ENCODE data around the gene GTF2F1. TPM values are rescaled to one million over a fixed set of nuclear protein-coding genes. Genes with fewer than 3 reads are reported as not detected.
"Not testable (repeated sequence)": the region's sequence is repeated elsewhere in the genome, so short reads cannot be mapped to it uniquely, and the experiment has no call there.

Gene GTF2F1
- total RNA-seq, 1 donor from 2014 or later = 39.1 TPM

DNA sequence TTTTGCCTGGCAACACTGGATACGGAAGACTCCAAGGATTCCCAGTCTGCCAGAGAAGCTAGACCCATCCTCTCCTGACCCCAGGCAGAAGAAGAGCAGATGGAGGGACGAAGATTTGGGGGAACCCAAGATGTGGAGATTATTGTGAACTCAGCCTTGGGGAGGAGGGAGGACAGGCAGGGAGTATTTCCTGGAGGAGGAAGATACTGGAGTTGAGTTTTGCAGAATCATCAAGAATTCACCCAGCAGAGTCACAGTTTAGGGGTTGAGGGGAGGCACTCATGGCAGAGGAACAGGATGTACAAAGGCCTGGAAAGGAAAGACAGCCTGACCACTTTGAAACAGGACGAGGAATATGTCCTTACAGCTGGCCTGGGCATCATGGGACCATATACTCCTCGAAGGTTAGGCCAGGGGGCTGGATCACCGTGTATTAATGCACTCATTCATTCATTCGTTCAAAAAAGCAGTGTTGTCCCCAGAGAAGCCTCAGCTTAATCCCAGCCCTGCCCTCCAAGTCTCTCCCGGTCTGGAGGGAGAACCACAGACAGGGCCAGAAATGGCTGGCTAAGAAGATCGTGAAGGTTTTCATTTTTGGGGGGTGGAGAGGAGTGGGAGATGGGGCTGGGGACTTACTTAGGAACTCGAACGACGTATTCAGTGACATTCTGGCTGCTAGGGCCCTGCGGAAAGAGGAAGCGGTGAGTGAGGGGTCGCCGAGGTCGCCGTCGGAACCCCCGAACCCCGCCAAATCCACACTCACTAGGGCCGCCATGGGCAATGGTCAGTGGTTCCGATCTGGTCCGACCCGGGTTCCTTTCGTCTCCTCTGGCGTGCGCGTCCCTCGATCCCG lies 517 bp downstream of the GTF2F1 start:
- no peak for DNase-seq (ENCODE audit: low spot score)

DNA sequence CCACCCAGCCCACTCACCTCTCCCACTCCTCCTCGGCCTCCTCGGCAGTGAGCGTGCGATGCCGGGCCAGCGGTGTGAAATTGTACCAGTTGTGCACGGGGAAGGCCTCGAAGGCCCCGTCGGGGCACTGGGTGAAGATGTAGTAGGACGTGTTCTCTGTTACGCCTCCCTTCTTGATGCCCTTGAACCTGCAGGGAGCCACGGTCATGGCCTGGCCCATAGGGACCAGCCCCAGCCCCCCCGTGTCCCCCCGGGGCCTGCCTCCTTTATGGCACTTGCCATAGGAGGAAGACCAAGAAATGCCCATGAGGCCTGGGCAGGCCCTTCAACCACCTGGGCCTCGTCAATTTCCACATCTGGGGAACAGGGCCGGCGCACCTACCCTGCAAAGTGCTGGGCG lies 5.6 kb downstream of the GTF2F1 start:
- DNase-seq (ENCODE audit: low spot score) = no peak

DNA sequence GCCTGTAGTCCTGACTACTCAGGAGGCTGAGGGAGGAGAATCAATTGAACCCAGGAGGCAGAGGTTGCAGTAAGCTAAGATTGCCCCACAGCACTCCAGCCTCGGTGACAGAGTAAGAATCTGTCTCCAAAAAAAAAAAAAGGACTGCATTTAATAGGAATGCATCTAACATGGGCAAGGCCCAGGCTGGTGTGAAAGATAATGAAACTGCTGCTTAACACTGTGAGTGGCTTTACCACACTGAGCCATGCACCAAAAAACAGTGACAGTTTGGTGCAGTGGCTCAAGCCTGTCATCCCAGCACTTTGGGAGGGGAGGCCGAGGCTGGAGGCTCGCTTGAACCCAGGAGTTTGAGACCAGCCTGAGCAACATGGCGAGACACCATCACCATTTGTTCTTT lies 8.6 kb downstream of the GTF2F1 start:
- no peak for DNase-seq (ENCODE audit: low spot score)

DNA sequence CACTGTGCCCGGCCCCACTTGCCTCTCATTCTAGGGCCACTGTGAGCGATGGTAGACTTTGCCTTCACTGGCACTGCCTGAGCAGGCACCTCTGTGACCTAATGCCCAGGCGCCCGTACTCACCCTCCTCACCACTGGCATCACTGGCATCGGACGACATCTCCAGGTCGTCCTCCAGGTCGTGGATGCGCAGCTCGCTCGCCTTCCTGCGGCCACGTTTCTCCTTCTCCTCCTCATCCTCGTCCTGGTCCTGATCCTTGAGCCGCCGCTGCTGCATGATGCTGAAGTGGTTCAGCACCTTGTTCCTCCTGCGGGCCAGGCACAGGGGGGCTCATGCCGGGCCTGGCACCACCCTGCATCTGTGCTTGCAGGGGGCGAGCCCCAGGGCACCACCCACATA lies 9.8 kb downstream of the GTF2F1 start:
- no peak for DNase-seq (ENCODE audit: low spot score)

DNA sequence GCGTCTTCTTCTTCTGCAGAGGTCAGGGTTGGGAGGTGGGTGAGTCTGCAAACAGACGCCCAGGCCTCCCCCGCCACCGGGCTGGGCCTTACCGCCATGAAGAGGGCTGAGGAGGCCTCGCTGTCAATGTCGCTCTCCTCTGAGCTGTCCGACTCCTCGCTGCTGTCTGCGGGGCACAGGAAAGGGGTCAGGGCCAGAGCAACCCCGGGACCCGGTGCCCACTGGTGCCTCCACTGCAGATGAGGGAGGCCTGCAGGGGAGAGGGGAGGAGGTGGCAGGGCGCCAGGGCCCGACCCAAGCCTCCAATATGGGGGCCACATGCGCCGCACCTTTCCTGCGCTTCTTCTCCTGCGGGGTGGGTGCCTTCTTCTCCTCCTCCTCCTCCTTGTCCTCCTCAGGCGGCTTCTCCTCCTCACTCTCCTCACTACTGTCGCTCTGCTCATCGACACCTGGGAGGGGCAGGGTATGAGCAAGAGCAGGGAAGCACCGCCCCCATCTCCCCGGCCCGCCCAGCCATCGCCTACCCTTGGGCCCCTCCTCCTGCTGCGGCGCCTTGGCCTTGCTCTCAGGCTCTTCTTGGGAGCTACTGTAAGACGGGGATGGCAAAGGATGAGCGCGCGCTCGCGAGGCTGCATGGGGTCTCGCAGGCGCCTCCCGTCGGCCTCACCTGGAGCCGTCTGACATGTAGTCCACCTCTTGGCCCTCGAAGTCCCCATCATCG lies 11.8 kb downstream of the GTF2F1 start:
- no peak for DNase-seq (ENCODE audit: low spot score)

DNA sequence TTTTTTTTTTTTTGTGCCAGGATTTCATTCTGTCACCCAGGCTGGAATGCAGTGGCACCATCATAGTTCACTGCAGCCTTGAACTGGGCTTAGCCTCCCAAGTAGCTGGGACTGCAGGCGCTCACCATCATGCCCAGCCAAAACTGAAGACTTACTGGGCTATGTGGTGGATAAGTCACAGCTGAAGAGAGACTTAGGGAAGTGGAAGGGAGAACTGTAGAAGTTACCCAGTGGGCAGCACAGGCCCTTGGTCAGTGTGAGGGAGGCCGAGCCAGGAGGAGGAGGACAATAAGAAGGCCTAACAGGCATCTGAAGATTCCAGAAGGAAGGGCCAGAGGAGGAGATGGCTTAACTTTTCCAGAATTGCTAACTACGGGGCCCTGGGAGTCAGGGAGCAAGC lies 13.2 kb downstream of the GTF2F1 start:
- DNase-seq (ENCODE audit: low spot score) = no peak

DNA sequence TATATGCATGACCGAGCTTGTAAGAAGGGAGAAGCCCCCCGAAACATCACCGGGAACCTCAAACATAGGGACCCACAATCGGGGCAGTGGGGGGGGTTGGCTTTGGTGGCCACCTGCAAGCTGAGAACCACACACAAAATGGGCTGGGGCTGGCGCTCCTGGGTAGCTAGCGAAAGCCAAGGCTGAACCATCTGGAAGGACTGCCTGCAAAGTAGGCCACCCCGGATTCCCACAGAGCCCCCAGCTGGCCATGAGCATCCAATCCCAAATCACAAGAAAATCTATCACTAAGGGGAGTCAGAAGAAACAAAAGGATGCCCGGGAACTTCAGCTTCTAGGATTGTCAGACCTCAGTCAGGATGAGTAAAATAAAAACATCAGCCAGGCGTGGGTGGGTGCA lies 14.5 kb downstream of the GTF2F1 start:
- no peak for DNase-seq (ENCODE audit: low spot score)

DNA sequence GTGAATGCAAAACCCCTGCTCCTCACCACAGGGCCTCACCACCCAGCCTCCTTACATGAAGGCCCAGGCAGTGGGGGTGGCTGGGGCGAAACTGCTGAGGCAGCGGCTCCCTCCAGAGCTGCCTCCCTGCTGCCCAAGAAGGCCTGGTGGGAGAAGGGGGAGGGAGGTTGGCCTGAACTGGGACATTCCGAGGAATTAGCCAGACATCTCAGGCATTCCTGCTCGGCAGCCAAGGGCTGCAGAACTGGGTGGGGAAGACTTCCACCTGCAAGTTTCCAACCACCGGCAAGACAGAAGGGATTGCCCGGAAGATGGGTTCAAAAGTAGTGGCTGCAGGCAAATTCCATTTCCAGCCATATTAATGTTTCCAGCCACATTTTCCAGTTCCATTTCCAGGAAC lies 14.9 kb downstream of the GTF2F1 start:
- no peak for DNase-seq (ENCODE audit: low spot score)

DNA sequence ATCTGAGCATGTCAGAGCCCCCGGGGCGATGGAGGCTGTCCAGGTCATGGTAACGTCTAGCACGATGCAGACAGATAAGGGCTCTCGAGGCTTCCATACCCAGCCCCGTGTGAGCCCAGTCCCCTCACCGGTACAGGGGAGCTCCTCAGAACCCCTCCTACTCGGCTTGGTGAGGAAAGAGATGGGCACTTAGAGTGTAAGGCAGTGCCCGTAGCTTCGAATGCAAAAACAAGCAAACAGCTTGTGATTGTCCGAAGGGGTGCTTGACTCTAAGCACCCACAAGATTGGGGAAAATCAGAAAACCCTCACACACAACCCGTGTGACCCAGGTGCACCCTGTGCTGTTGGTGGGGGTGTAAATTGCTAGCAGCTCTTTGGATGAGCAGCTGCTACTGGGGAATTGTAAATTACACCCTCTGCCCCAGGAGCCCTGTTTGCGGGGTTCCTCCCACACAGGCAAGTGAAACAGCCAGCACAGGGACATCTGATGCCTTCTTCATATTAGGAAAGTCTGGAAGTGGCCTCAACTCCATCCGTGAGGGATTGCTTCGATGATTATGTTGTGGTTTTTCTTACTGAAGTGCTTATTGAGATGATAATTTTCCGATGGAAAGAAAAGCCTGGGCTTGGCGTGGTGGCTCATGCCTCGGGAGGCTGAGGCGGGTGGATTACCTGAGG lies 16.3 kb downstream of the GTF2F1 start:
- DNase-seq (ENCODE audit: low spot score) = no peak

DNA sequence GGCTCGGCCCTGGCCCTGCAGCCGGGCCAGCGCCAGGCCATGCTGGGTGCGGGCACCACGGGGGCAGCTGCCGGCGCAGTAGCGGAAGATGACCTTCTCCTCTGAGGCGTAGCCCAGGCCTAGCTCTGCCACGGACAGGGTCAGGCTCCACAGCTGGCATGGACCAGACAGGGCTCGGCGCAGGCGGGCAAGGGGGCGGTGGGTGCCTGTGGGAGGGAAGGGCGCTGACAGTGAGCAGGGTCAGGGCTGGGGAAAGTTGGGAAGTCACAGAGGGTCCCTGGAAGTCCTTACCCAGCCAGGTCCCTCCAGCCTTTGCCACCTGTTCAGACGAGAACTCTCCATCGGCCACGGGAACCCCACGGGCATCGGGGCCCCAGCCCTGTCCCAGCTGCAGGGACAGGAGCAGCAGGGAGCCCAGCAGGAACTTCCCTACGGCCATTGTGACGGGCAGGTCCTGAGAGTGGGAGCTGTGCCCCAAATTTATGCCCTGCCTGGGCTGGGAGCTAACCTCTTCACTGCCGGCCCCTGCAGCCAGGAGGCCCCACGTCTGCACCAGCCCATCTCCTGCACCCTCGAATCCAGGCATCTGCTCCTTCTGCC lies 17.5 kb downstream of the GTF2F1 start, which contains the start of gene PSPN:
PSPN (minus strand) TSS at position 523 of the 600 bp plus-strand sequence; CDS start at position 439, 84 bp downstream.
- no peak for DNase-seq (ENCODE audit: low spot score)

DNA sequence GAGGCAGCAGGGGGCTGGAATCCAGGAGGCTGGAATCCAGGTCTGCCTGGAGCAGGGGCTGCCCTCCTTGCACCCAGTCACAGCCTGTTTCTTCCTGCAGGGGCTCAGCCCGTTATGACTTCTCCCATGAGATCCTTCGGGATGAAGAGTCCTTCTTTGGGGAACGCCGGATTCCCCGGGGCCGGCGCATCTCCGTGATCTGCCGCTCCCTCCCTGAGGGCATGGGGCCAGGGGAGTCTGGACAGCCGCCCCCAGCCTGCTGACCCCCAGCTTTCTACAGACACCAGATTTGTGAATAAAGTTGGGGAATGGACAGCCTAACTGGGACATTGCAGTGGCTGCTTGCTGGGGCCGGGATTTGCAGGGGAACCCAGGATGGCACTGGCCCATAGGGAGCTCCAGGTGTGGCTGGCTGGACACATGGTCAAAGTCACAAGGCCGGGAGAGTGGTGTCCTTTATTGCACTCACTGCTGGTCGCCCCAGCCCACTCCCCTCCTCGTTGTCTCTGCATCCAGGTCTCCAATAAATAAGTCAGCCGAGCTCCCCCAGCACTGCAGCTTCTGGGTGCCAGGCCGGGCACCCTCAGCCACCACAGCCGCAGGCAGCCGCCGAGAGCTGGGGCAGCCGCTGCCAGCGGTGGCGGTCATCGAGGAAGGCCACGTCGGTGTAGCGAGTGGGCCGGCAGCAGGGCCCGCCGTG lies 18.1 kb downstream of the GTF2F1 start:
- no peak for DNase-seq (ENCODE audit: low spot score)

DNA sequence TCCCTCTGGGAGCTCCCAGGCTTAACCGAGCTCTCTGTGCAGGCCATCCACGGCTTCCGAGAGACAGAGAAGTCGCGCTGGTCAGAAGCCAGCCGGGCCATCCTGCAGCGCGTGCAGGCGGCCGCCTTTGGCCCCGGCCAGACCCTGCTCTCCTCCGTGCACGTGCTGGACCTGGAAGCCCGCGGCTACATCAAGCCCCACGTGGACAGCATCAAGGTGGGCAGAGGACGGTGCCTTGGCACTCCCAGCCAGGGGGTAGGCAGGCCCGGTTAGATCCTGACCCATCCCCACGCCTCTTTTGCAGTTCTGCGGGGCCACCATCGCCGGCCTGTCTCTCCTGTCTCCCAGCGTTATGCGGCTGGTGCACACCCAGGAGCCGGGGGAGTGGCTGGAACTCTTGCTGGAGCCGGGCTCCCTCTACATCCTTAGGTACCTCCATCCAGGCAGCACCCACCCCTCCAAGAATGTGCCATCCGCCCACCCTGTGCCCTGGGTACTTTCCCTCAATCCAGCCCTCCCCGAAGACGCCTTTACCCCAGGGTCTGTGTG lies 18.7 kb downstream of the GTF2F1 start:
- DNase-seq (ENCODE audit: low spot score) = no peak

DNA sequence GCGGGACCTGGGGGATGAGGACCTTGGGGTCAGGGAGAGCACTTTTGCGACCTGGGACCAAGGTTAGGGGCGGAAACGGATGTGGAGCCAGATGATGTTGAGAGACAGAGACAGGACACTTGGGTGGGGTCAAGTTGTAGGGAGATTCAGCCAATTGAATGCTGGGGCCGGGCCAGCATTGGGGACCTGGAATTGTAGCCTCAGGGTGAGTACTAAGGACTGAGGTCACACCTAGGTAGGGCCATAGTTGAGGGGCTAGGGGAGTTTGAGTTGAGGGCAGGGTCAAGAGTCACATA lies 19.2 kb downstream of the GTF2F1 start:
- DNase-seq (ENCODE audit: low spot score) = no peak

DNA sequence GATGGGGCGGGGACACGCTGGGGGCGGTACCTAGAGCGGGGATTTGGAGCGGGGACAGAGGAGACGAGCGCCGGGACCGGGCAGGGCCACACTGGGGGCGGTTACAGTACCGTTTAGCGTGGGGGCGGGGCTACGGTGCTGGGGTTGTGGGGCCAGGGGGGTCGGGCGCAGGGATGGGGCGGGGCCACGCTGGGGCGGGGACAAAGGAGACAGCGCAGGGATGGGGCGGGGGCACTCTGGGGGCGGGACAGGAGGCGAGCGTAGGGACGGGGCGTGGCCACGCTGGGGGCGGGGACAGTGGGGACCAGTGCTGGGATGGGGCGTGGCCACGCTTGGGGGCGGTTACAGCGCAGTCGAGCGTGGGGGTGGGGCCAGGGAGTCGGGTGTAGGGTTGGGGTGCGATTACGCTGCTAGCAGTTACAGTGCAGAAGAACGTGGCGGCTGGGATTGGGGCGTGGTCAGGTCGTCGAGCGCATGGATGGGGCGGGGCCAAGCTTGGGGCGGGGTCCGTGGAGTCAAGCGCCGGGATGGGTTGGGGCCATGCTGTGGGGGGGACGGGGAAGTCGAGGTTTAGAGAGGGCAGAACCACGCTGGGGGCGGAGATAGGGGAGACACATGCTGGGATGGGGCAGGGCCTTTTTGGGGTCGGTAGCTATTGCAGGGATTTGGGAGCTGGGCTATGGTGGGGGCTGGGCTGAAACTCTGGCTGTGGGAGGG lies 19.7 kb downstream of the GTF2F1 start:
- peak; percentile 99 for DNase-seq (ENCODE audit: low spot score)

DNA sequence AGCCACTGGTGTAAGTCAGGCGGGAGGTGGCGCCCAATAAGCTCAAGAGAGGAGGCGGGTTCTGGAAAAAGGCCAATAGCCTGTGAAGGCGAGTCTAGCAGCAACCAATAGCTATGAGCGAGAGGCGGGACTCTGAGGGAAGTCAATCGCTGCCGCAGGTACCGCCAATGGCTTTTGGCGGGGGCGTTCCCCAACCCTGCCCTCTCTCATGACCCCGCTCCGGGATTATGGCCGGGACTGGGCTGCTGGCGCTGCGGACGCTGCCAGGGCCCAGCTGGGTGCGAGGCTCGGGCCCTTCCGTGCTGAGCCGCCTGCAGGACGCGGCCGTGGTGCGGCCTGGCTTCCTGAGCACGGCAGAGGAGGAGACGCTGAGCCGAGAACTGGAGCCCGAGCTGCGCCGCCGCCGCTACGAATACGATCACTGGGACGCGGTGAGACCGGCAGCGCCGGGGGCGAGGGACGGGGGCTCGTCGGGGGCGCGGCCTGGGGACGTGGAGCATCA lies 20.3 kb downstream of the GTF2F1 start, which contains the start of gene ALKBH7:
ALKBH7 (plus strand) TSS at position 201 of the 502 bp plus-strand sequence; CDS start at position 228, 27 bp downstream.
- DNase-seq (ENCODE audit: low spot score) = peak; percentile 96

DNA sequence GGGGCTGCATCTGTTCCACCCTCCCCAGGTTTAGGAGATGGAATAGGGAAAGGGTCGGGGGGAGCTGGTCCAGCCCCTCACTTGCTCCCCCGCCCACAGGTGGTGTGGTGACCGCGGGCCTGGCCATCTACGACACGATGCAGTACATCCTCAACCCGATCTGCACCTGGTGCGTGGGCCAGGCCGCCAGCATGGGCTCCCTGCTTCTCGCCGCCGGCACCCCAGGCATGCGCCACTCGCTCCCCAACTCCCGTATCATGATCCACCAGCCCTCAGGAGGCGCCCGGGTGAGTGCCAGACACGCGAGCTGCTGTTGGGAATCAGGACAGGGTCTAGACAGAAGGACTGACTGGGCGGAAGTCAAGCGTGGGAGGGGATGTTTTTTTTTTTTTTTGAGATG lies 28.6 kb downstream of the GTF2F1 start:
- no peak for DNase-seq (ENCODE audit: low spot score)

DNA sequence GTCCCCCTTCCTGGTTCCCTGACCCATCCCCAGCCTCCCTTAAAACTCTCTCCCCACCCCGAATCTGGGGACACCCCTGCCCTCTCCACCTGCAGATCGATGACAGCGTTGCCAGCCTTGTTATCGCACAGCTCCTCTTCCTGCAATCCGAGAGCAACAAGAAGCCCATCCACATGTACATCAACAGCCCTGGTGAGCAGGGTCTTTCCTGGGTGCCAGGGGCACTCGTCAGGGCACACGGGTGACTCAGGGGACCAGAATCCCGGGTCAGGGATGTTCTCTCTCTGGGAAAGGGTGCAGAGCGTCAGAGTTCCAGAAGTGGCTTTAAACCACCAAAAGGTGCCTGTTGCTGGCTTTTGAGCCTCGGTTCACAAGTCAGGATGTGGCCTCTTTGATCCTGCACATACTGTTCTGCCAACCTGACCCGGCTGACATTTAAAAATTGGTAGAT lies 30.6 kb downstream of the GTF2F1 start:
- DNase-seq (ENCODE audit: low spot score) = no peak

DNA sequence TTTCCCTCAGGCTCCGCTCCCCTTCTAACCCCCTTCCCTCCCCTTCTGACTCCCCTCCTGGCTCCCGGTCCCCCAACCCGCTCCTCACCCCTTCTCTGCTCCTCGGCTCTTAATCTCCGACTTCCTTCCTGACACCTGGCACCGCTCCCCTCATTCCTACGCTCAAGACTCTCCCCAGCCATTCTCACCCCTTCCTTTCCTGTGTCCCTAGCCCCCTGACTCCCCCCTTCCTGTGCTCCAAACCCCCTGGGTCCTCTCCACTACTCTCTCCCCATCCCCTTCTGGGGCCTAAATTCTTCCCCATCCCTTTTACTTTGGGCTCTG lies 31.0 kb downstream of the GTF2F1 start:
- DNase-seq (ENCODE audit: low spot score) = no peak

DNA sequence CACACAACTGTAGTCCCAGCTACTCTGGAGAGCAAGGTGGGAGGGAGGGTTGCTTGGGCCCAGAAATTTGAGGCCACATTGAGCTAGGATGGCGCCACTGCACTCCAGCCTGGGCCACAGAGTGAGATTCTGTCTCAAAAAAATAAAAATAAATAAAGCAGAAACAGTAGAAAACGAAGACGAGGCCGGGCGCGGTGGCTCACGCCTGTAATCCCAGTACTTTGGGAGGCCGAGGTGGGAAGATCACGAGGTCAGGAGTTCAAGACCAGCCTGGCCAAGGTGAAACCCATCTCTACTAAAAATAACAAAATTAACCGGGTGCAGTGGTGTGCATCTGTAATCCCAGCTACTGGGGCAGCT lies 32.1 kb downstream of the GTF2F1 start:
- not testable (repeated sequence) for DNase-seq (ENCODE audit: low spot score)

DNA sequence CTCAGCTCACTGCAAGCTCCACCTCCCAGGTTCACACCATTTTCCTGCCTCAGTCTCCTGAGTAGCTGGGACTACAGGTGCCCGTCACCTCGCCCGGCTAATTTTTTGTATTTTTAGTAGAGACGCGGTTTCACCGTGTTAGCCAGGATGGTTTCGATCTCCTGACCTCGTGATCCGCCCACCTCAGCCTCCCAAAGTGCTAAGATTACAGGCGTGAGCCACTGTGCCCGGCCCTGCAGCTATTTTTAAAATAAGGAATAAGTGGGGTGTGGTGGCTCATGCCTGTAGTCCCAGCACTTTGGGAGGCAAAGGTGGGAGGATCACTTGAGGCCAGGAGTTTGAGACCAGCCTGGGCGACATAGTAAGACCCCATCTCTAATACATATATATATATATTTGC lies 32.5 kb downstream of the GTF2F1 start:
- not testable (repeated sequence) for DNase-seq (ENCODE audit: low spot score)

Data from mesenteric fat pad (tissue), 1 donor.